ENCODE data around the gene LRP11.

Gene LRP11

DNA sequence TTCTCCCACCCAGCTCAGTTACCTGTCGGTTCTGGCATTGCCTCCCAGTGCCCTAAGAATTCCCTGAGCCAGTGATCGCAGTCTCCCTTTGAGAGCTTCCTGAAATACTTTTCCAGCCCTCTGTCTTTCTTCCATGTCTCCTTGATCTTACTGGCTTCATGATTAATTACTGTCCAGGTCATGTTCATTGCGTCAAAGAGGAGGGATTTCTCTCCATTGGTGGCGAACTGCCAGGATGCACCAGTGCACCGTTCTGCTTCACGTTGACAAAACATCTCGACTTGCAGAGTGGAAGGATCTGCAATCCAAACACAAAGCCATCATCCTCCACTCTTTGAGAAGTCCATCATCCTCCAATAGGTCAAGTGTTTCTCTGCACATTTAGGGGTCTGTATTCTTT lies 25.2 kb upstream of the LRP11 start:
- no peaks in the 10 kb centered on the region for H3K36me3 Mint-ChIP-seq (ENCODE audit: low read depth)
- DNase-seq: no peak
- peaks cover 11% of the 10 kb centered on the region for H3K27me3 Mint-ChIP-seq
- H3K4me1 Mint-ChIP-seq (ENCODE audit: low read depth): no peaks in the 10 kb centered on the region
- no peak overlapping the region for H3K4me3 Mint-ChIP-seq
- H3K9me3 Mint-ChIP-seq: no peaks in the 10 kb centered on the region
- H3K27ac Mint-ChIP-seq: no peak overlapping the region

DNA sequence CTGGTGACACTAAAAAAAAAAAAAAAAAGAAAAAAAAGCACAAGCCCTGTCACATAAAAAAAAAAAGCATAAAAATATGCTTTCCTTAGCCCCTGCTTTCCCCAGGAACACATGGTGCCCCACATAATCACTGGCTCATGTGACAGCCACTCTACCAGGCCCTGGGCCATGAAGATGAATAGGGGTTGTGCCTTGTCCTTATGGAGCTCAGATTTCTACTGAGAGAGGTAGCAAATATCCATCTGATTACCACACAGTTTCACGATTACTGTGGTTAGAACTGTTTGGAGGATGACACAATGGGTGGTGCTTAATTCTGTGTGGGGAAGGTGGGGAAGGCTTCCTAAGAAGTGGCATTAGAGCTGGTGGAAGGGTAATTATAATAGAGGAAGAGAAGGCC lies 24.5 kb upstream of the LRP11 start:
- no peak for DNase-seq
- Mint-ChIP-seq H3K36me3 (ENCODE audit: low read depth) (no peaks in the 10 kb centered on the region), H3K4me3 (no peak overlapping the region), H3K9me3 (no peaks in the 10 kb centered on the region), H3K4me1 (ENCODE audit: low read depth) (no peaks in the 10 kb centered on the region), H3K27me3 (peaks cover 12% of the 10 kb centered on the region), H3K27ac (no peak overlapping the region)

DNA sequence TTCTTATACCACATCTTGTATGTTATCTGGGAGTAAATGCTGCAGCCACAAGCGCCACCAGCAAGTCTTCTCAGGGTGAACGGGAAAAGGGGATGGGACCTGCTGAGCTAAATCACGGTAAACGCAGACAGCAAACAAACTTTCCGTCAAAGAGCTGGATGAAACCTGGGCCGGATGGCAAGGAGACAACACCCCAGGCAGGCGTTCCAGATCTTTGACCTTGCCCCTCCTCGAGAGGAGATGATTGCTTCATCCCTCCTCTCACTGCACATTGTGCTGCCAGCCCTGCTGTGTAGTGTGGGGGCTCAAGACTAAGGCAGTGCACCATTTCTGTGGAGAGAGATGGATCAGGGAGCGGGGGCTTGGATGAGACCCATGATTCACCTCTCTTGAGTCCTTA lies 23.9 kb upstream of the LRP11 start:
- H3K4me1 Mint-ChIP-seq (ENCODE audit: low read depth): no peaks in the 10 kb centered on the region
- no peak overlapping the region for H3K4me3 Mint-ChIP-seq
- no peak overlapping the region for H3K27ac Mint-ChIP-seq

DNA sequence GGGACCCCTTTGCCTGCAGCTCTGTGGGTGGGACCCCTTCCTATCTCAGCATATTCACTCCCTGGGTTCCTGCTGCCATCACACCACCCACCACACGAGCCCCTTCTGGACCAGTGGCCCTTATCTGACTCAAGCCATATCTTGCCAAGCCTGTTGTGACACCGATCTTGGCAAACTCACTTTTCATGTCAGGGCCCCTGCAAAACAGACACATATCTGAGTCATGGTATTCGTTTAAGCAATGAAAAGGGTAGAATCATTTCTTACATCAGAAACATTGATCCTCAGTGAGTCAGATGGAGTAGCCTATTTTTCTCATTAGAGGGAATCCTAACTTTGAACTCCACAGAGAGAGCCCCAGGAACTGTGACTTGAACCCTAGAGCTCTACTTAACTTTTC lies 23.2 kb upstream of the LRP11 start:
- Mint-ChIP-seq H3K36me3 (ENCODE audit: low read depth) (no peaks in the 10 kb centered on the region), H3K27me3 (peaks cover 10% of the 10 kb centered on the region), H3K9me3 (no peaks in the 10 kb centered on the region), H3K27ac (no peak overlapping the region), H3K4me1 (ENCODE audit: low read depth) (no peaks in the 10 kb centered on the region), H3K4me3 (no peak overlapping the region)
- DNase-seq: no peak

More for the DNA sequence above, 23.9 kb upstream of the LRP11 start:
- DNase-seq: no peak
- H3K9me3 Mint-ChIP-seq: no peaks in the 10 kb centered on the region
- peaks cover 10% of the 10 kb centered on the region for H3K27me3 Mint-ChIP-seq
- no peaks in the 10 kb centered on the region for H3K36me3 Mint-ChIP-seq (ENCODE audit: low read depth)

- no peak overlapping the region for H3K27ac Mint-ChIP-seq
- H3K36me3 Mint-ChIP-seq (ENCODE audit: low read depth): no peaks in the 10 kb centered on the region
- H3K4me3 Mint-ChIP-seq: no peak overlapping the region
- peaks cover 11% of the 10 kb centered on the region for H3K27me3 Mint-ChIP-seq
- H3K4me1 Mint-ChIP-seq (ENCODE audit: low read depth): no peaks in the 10 kb centered on the region
- DNase-seq: no peak
- H3K9me3 Mint-ChIP-seq: no peaks in the 10 kb centered on the region
Observed at GRCh38 chr6:149885888-149886287, 21.7 kb upstream of the LRP11 start.

GRCh38 chr6:149884617-149885016 lies 20.5 kb upstream of the LRP11 start:
- H3K27ac Mint-ChIP-seq: no peak overlapping the region

GRCh38 chr6:149884215-149884614 lies 20.1 kb upstream of the LRP11 start:
- Mint-ChIP-seq H3K36me3 (ENCODE audit: low read depth) (no peaks in the 10 kb centered on the region), H3K9me3 (no peaks in the 10 kb centered on the region), H3K4me1 (ENCODE audit: low read depth) (no peaks in the 10 kb centered on the region), H3K4me3 (no peak overlapping the region), H3K27me3 (peaks cover 11% of the 10 kb centered on the region), H3K27ac (no peak overlapping the region)
- no peak for DNase-seq

More at GRCh38 chr6:149884617-149885016, 20.5 kb upstream of the LRP11 start:
- H3K27me3 Mint-ChIP-seq: peaks cover 11% of the 10 kb centered on the region
- H3K9me3 Mint-ChIP-seq: no peaks in the 10 kb centered on the region
- no peaks in the 10 kb centered on the region for H3K36me3 Mint-ChIP-seq (ENCODE audit: low read depth)
- no peak overlapping the region for H3K4me3 Mint-ChIP-seq
- no peak for DNase-seq
- no peaks in the 10 kb centered on the region for H3K4me1 Mint-ChIP-seq (ENCODE audit: low read depth)

DNA sequence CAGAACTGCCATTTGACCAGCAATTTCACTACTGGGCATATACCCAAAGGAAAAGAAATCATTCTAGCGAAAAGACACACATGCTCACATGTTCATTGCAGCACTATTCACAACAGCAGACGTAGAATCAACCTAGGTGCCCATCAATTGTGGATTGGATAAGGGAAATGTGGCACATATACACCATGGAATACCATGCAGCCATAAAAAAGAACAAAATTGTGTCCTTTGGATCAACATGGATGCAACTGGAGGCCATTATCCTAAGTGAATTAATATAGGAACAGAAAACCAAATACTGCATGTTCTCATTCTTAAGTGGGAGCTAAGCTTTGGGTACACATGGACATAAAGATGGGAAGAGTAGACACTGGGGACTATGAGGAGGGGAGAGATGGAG lies 17.7 kb upstream of the LRP11 start:
- Mint-ChIP-seq H3K27me3 (peaks cover 31% of the 10 kb centered on the region), H3K9me3 (no peaks in the 10 kb centered on the region), H3K4me3 (no peak overlapping the region)

GRCh38 chr6:149881066-149881766 lies 17.1 kb upstream of the LRP11 start:
- no peaks in the 10 kb centered on the region for H3K4me1 Mint-ChIP-seq (ENCODE audit: low read depth)
- no peak overlapping the region for H3K27ac Mint-ChIP-seq
- H3K36me3 Mint-ChIP-seq (ENCODE audit: low read depth): no peaks in the 10 kb centered on the region
- no peak for DNase-seq
- H3K9me3 Mint-ChIP-seq: no peaks in the 10 kb centered on the region
- H3K4me3 Mint-ChIP-seq: no peak overlapping the region
- peaks cover 35% of the 10 kb centered on the region for H3K27me3 Mint-ChIP-seq

More for the DNA sequence above, 17.7 kb upstream of the LRP11 start:
- Mint-ChIP-seq H3K4me1 (ENCODE audit: low read depth) (no peaks in the 10 kb centered on the region), H3K27ac (no peak overlapping the region), H3K36me3 (ENCODE audit: low read depth) (no peaks in the 10 kb centered on the region)
- no peak for DNase-seq

DNA sequence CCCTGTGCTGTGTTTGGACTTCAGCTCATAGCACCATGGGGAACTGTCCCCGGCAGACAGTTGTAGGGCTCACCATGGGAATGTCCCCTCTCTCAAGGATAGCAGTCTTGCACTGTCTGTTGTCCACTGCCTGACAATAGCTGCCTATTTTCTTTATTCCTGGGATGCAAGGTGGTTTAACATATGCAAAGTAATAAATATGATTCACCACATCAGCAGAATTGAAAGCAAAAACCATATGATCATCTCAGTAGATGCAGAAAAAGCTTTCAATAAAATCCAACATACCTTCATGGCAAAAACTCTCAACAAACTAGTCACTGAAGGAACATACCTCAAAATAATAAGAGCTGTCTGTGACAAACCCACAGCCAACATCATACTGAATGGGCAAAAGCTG lies 13.5 kb upstream of the LRP11 start:
- H3K4me1 Mint-ChIP-seq (ENCODE audit: low read depth): no peaks in the 10 kb centered on the region
- H3K9me3 Mint-ChIP-seq: no peaks in the 10 kb centered on the region
- peaks cover 39% of the 10 kb centered on the region for H3K27me3 Mint-ChIP-seq
- no peaks in the 10 kb centered on the region for H3K36me3 Mint-ChIP-seq (ENCODE audit: low read depth)
- DNase-seq: no peak
- no peak overlapping the region for H3K27ac Mint-ChIP-seq
- H3K4me3 Mint-ChIP-seq: no peak overlapping the region

DNA sequence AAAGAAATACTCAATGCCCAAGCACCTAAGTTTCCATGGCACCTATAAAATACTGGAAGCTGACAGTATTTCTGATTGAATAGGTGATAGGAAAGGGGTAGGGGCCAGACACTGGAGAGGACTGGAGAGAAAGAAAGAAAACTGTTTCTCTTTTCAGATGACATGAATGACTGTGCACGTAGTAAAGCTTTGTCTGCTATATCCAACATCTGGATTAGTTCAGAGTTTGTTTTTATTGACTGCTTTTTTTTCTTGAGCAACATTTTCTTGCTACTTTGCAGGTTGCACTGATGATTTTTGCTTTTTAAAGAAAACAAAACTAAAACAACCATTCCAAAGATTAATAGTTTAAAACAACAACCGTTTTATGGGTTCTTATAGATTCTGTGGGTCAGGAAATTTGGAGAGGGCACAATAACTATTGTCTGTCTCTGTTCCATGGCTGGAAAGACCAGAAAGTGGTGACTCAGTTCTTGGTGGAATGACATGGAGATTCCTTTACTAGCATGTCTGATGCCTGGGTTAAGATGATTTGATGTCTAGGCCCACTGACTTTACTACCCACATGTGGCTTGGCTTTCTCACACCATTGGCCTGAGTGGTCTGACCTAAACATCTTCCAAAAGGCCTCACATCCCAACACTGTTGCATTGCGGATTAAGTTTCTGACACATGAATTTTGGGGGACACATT lies 12.2 kb upstream of the LRP11 start:
- H3K27me3 Mint-ChIP-seq: peaks cover 41% of the 10 kb centered on the region
- H3K4me1 Mint-ChIP-seq (ENCODE audit: low read depth): no peaks in the 10 kb centered on the region
- H3K4me3 Mint-ChIP-seq: no peak overlapping the region
- no peak overlapping the region for H3K27ac Mint-ChIP-seq
- peaks cover 3% of the 10 kb centered on the region for H3K9me3 Mint-ChIP-seq
- no peak for DNase-seq
- H3K36me3 Mint-ChIP-seq (ENCODE audit: low read depth): no peaks in the 10 kb centered on the region

GRCh38 chr6:149872233-149872632 lies 8.1 kb upstream of the LRP11 start:
- no peaks in the 10 kb centered on the region for H3K4me1 Mint-ChIP-seq (ENCODE audit: low read depth)
- no peak overlapping the region for H3K4me3 Mint-ChIP-seq
- no peak overlapping the region for H3K27ac Mint-ChIP-seq
- no peaks in the 10 kb centered on the region for H3K36me3 Mint-ChIP-seq (ENCODE audit: low read depth)
- peaks cover 3% of the 10 kb centered on the region for H3K9me3 Mint-ChIP-seq
- peaks cover 26% of the 10 kb centered on the region for H3K27me3 Mint-ChIP-seq
- DNase-seq: no peak

DNA sequence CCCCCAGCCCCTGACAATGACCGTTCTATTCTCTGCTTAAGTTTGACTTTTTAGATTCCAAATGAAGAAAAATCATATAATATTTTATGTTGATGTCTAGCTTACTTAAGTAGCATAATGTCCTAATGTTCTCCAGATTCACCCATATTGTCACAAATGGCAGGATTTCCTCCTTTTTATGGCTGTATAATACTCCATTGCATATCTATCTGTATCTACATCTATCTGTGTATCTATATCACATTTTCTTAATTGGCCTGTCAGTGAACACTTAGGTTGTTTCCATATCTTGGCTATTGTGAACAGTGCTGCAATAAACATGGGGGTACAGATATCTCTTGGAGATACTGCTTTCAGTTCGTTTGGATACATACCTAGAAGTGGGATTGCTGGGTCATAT lies 7.0 kb upstream of the LRP11 start:
- Mint-ChIP-seq H3K27ac (no peak overlapping the region), H3K9me3 (peaks cover 3% of the 10 kb centered on the region), H3K4me1 (ENCODE audit: low read depth) (no peaks in the 10 kb centered on the region), H3K27me3 (peaks cover 18% of the 10 kb centered on the region), H3K4me3 (no peak overlapping the region), H3K36me3 (ENCODE audit: low read depth) (no peaks in the 10 kb centered on the region)
- no peak for DNase-seq

DNA sequence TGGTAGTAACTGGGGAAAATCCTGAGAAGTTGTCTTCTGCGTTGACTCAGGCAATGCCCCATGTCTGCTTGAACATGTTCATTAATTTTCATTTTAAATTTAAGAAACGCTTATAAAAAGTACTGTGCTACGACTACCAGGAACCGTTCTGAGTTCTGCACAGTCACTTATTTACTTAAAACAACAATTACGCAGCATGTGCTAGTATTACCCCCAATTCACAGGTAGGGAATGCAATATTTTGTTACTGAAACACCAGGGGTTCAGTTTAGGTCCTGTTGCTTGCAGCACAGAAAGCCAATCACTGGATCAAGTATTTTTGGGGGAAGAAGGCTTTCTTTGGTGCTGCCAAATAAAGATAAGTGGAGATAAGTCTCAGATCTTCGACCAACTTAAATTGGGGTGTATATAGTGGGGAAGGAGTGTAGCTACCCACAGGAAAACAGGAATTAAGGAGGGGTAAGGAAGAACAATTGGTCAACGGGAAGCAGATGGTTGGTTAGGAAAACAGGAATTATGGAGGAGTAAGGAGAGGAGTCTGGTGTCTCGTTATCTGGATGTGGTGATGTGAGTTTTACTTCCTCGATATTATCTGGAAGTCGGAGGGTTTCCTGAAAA lies 5.2 kb upstream of the LRP11 start:
- Mint-ChIP-seq H3K4me3 (no peak overlapping the region), H3K4me1 (ENCODE audit: low read depth) (peaks cover 7% of the 10 kb centered on the region), H3K9me3 (peaks cover 3% of the 10 kb centered on the region), H3K27me3 (peaks cover 14% of the 10 kb centered on the region), H3K36me3 (ENCODE audit: low read depth) (no peaks in the 10 kb centered on the region), H3K27ac (no peak overlapping the region)
- DNase-seq: no peak
